Measurements from ENCODE around the gene LTK.

DNA sequence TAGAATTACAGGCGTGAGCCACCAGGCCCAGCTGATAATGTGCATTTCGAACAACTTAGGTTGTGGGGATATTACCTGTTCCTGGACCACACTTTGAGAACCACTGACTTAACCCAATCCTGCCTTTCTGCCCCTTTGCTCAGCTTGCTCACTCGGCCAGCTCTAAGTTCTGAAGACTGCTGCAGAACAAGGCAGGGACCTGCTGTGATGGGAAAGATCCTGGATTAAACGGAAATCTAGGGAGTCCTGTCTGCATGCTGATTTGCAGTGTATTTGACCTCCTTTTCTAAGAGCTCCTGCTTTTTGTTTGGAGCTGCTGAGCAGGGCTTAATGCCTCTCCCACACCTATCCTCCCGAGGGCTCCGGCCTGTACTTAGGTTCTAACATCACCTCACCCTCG, 2.9 kb downstream of the LTK start:
- TF ChIP-seq, protein P1, sequence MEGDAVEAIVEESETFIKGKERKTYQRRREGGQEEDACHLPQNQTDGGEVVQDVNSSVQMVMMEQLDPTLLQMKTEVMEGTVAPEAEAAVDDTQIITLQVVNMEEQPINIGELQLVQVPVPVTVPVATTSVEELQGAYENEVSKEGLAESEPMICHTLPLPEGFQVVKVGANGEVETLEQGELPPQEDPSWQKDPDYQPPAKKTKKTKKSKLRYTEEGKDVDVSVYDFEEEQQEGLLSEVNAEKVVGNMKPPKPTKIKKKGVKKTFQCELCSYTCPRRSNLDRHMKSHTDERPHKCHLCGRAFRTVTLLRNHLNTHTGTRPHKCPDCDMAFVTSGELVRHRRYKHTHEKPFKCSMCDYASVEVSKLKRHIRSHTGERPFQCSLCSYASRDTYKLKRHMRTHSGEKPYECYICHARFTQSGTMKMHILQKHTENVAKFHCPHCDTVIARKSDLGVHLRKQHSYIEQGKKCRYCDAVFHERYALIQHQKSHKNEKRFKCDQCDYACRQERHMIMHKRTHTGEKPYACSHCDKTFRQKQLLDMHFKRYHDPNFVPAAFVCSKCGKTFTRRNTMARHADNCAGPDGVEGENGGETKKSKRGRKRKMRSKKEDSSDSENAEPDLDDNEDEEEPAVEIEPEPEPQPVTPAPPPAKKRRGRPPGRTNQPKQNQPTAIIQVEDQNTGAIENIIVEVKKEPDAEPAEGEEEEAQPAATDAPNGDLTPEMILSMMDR (IDR thresholded peaks at IDR 0.05; ENCODE audit: insufficient read depth, low read length): no peak
- TF ChIP-seq, protein P2, sequence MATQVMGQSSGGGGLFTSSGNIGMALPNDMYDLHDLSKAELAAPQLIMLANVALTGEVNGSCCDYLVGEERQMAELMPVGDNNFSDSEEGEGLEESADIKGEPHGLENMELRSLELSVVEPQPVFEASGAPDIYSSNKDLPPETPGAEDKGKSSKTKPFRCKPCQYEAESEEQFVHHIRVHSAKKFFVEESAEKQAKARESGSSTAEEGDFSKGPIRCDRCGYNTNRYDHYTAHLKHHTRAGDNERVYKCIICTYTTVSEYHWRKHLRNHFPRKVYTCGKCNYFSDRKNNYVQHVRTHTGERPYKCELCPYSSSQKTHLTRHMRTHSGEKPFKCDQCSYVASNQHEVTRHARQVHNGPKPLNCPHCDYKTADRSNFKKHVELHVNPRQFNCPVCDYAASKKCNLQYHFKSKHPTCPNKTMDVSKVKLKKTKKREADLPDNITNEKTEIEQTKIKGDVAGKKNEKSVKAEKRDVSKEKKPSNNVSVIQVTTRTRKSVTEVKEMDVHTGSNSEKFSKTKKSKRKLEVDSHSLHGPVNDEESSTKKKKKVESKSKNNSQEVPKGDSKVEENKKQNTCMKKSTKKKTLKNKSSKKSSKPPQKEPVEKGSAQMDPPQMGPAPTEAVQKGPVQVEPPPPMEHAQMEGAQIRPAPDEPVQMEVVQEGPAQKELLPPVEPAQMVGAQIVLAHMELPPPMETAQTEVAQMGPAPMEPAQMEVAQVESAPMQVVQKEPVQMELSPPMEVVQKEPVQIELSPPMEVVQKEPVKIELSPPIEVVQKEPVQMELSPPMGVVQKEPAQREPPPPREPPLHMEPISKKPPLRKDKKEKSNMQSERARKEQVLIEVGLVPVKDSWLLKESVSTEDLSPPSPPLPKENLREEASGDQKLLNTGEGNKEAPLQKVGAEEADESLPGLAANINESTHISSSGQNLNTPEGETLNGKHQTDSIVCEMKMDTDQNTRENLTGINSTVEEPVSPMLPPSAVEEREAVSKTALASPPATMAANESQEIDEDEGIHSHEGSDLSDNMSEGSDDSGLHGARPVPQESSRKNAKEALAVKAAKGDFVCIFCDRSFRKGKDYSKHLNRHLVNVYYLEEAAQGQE (IDR thresholded peaks at IDR 0.05; ENCODE audit: insufficient replicate concordance, low read depth): no peak
- TF ChIP-seq GABPA (IDR thresholded peaks at IDR 0.05; ENCODE audit: low read depth): no peak
- TF ChIP-seq POLR2AphosphoS5 (IDR thresholded peaks at IDR 0.05; ENCODE audit: low read depth): no peak
